Activated CD4-positive, CD25-positive, alpha-beta regulatory T cell treated with anti-CD3 and anti-CD28 coated beads, Interleukin-2, amount 50 U/mL, for 72 hours (primary cell): ENCODE measurements around the gene CRYZL1.
"Not testable (repeated sequence)": the region's sequence is repeated elsewhere in the genome, so short reads cannot be mapped to it uniquely, and the experiment has no call there.

Source experiments
- DNase-seq: peaks from one replicate; pipeline ENCODE4 v3.0.0; 2021

The CRYZL1 gene

DNA sequence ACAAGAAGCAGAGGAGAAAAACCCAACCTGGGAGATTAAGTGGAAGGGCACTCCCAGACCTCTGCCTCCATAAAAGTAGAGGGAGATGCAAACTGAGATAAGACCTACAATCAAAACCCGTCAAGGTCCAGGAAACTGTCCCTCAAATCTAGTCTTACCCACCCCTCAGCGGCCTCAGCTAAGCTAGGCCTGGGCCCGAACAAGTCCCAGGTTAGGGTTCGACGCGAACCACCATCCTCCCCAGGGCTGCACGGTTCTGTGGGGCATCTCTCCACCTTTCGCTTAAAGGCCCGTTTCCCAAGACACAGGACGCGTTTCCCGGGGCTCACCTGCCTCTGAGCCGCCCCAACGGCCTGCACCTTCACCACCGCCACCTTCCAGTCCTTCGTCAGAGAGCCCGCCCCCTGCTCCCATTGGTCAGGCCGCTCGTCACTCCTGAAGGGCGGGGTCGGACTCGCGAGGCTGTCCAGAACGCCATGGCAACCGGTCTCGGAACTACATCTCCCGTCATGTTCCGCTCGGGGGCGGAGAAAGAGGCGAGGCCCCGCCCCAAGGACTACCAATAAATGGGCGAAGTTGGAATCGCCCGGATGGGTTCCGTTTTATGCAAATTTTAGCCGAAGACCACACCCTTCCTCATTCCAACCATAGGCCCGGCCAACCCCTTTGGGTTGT lies at the start of gene CRYZL1:
Gene CRYZL1 (minus strand): TSS at position 390 of the 675 bp plus-strand sequence. CDS start 10,190 bp downstream, outside the sequence.
- DNase-seq, result peak; percentile 100

DNA sequence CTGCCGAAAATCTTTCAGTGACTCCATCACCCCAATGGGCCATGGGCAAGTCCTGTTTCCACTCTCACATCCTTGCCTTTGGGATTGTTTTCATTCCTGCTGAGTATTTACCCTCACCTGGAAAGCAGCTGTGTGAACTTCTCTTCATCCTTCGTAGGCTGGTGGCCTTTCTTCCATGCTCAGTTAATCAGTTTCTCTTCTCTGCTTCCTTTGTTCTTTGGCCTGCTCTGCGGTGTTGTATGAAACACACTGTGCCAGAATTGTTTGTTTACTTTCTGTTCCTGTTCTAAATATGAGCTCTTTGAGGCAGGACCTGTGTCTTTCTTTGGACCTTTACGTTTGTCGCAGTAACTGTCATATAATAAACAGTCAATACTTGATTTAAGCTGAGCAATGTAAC lies 49.3 kb upstream of the CRYZL1 start:
- no peak for DNase-seq

DNA sequence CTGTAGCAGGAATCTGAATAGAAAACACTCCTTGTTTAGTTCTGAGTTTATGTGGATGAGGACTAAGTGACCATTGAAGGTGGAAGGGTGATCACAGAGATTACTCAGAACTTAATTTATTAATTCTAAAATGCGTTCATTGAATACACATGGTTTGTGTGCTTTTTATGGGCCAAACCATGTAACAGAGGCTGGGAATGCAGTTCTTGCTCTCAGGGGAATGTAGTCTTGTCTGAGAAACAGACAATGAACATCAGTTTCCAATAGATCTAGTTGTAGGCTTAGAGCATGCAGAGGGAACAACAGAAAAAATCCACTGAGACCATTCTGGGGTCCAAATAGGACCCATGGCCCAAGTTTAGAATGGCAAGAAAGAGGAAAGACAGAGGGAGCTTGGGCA lies 46.8 kb upstream of the CRYZL1 start:
- DNase-seq, result no peak

DNA sequence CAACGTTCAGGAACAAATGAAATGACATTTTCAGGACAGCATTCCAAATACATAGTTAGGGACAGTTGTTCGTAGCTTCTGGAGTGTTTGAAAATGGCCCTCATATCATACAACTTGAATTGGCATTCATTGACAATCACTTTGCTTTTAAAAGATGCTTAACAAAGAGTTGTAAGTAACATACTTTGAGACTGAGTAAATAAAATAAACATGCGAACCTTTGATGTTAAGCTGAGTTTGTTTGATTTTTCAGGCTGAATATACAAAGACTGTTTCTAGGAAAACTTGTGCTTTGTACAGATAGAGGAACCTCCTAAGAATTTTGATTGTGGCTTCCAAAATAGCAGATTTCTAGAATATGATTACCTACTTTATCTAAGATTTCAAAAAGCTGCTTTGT lies 46.1 kb upstream of the CRYZL1 start:
- no peak for DNase-seq

DNA sequence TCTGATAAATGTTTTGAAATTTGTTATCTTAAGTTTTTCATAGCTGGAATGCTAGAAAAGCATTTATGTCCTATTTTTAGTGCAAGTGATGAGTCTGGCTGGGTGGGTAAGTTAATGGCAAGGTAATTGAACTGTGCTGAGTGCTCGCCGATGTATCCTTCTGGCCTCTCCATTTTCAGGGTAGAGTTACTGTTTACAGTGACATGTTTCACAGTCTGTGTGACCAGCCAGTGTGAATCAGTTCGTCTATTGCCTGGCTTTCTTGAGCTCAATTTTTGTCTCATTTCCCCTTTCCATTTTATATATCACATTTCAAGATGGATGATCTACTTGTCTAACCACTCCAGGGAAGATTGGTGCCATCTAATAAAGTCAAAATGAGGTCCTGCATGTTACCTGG lies 44.8 kb upstream of the CRYZL1 start:
- no peak for DNase-seq

DNA sequence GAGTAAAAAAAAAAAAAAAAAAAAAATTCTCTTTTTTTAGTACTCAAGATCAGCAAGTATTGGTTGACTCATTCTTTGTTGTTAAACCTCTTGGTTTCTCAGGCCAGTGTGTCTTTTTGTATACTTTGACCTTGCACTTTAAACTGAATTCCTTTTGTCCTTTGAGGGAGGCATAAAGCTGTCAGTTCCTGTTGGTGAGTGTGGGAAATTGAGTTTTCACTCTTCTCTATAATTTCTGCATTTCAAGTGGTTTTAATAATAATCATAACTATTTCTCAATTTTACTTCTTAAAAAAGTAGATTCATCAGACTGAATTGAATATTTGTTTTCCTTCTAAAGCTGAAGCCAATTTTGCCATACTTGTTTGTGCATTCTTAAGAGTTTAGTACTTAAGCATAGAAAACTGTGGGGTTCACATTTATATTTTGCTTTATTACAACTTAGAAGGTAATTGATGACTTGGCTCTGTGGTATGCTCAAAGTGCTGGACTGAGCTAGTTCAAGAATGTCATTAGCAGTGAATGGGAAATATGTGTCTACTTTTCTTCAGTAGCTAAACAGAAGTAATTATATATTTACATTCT lies 44.2 kb upstream of the CRYZL1 start:
- DNase-seq, result no peak

DNA sequence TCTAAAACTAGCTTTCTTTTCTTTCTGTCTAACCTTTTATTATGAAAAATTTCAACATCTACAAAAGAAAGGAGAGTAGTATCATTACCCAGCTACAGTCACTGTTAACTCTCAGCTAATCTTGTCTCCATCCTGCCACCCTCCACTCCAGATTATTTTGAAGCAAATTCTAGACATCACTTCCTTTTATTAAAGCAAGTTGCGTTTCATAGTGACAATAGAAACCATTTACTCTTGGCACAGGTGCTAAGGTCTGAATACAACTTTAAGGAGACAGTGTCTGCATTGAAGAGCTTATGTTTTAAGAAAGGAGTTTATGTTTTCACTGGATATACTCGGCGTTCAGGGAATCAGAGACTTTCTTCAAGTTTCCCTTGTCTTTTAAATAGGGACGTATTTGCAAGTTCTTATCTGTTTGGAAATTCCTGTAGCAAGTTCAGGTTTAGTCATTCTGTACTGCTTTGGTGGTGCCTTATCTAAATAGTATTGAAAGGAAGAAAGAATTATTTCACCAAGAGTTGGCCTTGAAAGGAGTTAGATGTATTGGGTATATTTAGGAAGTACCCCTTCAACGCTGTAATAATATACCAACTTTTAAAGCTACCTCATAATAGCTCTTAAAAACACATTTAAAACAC lies 43.5 kb upstream of the CRYZL1 start:
- no peak for DNase-seq

DNA sequence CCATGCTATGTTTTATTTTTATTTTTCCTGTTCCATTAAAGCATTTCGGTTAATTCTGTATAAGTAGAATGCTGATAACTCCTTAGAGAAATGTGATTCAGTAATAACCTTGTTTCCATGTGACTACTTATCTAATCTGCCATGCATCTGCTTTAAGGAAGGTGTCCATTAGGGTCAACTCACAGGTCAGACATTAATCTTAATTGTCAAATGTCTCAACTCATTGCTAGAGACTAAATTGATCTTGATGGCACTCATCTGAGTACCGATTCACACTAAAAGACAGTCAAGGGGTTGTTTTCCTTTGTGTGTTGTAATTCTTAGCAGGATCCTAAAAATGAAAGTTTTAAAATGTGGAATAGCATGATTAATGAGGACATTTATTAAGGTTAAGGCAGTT lies 42.5 kb upstream of the CRYZL1 start:
- DNase-seq, result no peak

DNA sequence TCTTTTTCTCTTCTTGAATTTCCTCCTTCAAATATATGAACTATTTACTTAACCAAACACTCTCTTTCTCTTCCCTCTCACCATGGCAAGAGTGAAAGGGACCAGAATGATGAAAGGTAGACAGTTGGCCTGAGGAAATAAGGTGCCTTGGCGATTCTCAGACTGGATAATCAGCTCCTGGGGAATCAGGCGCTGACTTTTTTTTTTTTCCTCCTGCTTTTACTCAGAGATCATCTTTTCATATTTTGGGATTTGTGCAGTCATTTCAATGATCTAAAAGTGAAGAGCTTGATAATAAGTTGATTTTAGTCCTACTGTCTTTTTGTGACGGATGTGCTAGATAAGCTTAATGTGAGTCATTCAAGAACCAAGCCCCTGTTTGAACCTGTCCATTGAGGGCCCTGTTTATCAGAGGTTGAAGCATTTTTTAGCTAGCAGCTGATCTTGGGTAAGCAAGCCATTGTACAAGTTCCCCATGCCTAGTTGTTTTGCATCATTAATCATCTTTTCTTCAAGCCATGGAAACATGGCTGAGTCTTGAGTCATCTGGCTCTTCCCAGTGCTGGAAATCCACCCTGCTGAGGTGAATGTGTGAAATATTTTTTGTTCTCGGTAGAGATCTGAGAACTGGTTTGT lies 41.6 kb upstream of the CRYZL1 start:
- no peak for DNase-seq

DNA sequence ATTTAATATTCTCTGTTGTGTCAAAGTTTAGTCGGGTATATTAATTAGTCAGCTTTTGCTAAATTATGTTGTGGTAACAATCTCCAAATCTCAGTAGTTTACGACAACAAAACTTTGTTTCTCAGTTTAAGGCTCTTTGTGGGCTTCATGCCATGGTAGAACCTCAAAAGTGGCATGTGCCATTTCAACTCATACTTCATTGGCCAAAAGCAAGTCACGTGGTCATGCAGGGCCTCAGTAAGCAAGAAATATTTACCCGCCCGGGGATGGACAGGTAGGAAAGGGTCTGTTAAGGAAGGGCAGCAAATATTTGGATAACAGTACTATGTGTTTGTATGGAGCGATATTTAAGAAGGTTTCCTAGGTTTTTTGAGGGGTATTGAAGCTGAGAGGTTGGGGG lies 39.3 kb upstream of the CRYZL1 start:
- DNase-seq, result no peak

DNA sequence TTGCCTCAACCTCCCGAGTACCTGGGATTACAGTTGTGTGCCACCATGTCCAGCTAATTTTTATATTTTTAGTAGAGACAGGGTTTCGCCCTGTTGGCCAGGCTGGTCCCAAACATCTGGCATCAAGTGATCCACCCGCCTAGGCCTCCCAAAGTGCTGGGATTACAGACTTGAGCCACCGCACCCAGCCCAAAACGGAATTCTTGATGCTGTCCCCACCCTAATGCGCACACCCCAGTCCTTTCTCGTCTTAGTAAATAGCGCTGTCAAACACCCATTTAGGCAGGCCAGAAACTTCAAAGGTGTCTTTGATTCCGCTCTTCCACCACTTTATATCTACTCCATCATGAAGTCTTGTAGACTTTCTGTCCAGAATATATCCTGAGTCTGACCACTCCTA lies 35.9 kb upstream of the CRYZL1 start:
- no peak for DNase-seq

DNA sequence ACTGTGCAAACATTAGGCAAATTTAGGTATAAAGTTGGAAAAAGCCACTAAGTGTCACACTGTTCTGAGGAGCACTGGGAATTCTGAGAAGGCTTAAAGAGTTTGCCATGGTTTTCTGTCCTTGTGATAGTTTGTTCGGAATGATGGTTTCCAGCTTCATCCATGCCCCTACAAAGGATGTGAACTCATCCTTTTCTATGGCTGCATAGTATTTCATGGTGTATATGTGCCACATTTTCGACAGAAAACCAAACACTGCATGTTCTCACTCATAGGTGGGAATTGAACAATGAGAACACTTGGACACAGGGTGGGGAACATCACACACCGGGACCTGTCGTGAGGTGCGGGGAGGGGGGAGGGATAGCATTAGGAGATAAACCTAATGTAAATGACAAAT lies 35.1 kb upstream of the CRYZL1 start:
- not testable (repeated sequence) for DNase-seq

DNA sequence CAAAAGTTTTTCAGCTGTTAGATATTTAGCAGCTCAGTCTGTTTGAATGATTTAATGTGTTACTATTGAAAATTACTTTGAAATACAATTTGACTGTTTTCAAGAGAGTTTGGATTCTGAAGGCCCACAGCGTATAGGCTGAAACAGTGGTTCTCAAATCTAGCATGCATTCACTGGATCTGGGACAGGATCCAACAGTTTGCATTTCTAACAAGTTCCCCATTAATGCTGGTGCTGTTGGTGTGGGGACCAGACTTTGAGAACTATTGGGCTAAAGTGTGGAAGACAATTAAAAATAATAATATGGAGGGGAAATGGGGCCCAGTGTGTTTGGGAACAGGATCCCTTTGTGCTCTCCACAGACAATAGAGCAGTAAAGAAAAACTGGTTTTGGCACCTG lies 32.7 kb upstream of the CRYZL1 start:
- no peak for DNase-seq

DNA sequence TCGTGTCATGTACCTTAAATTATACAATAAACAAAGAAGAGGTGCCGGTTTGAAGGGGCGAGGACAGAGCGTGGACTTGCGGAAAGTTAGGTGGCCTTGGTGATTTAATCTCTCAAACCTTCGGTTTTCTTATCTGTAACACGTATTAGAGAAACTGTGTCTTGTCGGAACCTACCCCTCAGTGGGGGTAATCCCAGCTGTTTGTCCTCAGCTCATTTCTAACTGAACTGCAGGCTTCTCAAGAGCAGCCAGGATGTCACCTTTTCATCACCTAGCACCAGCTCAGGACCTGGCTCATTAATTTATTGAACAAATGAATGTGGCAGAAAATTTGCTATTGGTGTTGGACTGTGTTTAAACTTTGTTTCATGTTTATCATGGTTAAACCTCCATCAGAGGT lies 31.9 kb upstream of the CRYZL1 start:
- no peak for DNase-seq

DNA sequence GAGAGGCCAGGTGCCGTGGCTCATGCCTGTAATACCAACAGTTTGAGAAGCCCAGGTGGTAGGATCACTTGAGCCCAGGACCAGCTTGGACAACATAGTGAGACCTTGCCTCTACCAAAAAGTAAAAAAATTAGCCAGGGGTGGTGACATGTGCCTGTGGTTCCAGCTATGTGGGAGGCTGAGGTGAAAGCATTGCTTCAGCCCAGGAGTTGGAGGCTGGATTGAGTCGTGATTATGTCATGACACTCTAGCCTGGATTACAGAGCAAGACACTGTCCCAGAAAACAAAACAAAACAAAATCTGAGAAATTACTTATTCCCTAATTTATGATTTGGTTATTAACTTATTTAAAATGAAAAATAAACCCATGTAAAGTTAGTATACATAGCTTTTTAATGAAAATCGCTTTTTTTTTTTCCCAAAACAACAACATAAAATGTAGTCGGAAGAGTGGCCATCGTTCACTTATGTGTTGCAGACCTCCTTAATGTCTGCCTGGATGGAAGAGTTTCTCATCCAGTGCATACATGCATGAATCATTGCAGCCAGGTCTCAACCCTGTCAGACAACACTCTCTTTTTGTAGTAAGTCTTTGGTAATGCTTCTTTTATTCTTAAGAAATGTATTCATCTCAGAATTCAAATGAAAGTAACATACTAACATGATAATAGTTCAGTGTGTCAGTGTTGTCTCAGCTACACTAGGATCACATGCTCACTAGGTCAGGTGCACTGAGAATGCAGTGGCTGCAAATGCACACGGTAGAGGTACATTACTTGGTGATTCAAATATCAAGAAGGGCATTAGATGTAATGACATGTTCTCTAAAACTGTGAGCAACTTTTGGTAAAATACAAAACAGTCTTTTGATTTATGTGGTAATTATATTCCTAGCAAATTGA lies 28.8 kb upstream of the CRYZL1 start:
- DNase-seq, result no peak

DNA sequence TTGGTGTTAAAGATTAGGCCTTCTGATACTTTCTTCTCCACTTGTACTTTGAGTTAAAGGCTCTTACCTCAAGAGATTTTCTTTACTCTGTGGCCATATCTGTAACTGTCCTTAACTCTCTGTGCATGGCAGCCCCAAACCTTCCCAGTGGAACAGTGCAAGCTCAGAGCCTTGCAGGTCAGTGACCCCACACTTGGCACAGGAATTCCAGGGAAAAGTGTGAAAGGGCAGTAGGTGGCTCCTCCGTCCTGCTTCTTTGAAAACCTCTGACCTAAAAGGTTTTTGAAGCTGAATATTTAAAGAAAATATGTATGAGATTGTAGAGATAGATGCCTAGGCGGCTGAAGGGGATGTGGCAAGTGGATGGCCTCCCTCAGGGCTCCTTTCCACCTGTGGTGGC lies 27.1 kb upstream of the CRYZL1 start:
- DNase-seq, result no peak

DNA sequence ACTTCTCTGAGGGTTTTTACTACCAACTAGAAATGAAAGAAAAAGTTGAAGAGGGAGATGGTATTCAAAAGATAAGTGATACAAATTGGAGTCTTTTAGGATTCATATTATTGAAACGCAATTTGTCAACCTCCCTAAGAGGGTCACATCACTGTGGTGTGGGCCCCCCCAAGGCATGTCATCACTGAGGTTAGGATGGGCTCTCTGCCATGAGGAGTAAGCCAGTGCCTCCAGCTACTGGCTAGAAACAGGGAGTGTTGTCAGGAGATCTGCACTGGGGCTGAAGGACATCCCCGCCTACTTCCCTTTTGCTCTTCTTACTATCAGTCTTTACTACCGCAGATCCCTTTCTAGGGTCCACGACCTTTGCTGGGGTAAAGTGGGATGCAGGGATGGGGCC lies 26.6 kb upstream of the CRYZL1 start:
- DNase-seq, result no peak

DNA sequence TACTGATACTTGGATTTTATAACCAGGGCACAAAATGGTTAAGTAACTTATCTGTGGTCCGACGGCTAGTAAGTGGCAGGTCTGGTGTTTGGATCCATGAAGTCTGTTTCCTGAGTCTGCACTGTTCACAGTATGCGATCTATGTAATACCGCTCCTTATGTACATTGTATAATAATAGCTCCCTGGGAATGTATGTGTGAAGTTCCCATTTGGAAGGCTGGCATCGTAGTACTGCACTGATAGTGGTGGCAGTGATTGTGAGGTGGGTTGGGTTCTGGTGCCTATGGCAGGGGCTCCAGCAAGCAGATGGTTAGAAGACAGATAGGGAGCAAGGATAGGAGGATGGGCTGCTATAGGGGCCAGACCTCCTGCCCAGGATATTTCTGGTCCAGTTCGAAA lies 26.1 kb upstream of the CRYZL1 start:
- no peak for DNase-seq

DNA sequence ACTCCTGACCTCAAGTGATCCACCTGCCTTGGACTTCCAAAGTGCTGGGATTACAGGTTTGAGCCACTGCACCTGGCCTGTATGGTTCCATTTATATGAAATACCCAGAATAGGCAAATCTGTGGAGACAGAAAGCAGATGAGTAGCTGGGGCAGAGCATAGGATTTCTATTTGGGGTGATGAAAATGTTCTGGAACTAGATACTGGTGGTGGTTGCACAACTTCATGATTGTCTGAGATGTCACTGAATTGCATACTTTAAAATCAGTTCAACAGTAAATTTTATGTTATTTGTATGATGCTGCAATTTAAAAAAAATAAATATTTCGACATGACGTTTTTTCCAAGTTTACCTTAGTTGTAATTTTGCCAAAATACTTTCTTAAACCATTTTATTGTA lies 24.6 kb upstream of the CRYZL1 start:
- DNase-seq, result no peak

DNA sequence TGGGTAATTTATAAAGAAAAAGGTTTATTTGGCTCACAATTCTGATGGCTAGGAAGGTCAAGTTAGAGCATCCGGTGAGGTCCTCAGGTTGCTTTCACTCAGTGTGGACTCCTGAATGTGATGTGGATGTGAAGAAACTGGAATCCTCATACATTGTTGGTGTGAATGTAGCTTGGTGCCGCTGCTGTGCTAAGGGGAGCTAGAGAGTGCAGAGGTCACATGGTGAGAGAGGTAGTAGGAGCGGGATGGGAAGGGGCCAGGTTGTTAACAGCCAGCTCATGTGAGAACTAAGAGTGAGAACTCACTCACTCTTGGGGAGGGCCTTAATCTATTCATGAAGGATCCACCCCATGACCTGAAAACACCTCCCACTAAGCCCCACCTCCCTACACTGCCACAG lies 22.6 kb upstream of the CRYZL1 start:
- DNase-seq, result no peak

DNA sequence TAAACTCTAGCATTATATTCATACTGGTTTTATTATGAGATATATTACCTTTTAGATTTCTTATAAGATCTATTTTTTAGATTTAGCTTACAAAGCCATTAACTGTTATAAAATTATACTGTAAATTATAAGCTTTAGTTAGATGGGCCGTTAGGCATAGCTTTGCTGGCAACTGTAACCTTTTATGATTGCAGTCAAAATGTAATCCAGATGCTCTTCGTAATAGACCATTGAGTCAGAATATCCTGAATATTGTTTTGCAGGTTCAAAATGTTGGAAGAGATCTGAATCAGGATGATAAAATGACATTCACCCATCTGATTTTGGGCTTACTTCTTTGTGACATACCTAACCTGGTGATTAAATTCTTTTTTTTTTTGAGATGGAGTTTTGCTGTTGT lies 21.7 kb upstream of the CRYZL1 start:
- DNase-seq, result no peak

DNA sequence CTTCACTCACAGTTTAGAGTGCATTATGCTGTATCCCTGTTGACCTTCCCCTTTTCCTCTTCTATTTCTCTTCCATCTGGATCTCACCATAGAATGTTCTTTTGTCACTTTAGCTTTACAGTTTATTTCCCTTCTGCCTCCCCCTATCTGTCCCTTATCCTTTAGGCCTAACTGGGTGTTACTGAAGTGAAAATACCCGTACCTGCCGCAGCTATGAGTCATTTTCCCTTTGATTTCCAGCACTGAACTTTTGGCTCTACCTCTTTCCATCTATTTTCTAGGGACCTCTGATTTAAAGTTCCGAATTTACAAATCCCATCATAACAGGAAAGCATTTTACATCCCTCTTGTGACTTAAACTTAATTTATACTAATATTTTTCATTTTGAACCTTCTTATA lies 20.5 kb upstream of the CRYZL1 start:
- no peak for DNase-seq

DNA sequence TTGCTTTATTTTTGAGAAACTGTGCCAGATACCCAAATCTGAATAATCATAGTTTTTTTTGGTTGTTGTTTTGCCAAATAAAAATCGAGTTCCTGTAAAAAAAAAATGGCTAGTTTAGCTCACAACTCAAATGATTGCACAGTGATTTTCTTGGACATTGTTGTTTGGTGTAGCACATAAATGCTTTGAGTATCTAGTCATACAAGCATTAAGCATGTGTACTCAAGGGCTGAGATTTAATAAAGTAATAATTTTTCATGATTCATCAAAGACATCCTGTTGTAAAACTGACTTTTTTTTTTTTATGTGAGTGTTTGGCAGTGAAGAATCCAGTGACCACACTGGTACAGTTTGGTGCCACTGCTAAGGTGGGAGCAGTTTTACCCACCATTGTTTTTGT lies 19.6 kb upstream of the CRYZL1 start:
- no peak for DNase-seq
